ENCODE data around the gene PODXL.
"Not testable (repeated sequence)": the region's sequence is repeated elsewhere in the genome, so short reads cannot be mapped to it uniquely, and the experiment has no call there.

The PODXL gene

DNA sequence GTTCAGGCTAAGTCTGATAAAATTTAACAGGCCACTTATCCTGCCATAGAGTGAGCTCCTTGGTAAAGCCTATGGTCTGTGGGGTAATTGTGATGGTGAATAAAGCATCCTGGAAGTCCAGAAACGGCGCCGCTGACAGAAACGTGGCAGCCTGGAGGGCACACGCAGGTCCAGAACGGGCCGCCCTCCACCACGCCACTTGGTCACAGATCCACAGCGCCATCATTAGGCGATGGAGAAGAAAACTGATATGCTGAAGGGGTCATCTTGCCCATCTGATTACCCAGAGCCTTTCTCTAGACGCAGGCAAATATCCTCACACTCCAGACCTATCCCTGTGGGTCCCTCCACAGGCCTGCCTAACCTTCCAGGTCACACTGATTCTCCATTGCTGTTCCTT is 37.8 kb downstream of the PODXL start:
- peaks cover 0 to 21% of the 10 kb centered on the region in 2 donors for H3K36me3 ChIP-seq (replicated peaks in 1 of 2; ENCODE audit: control insufficient read depth in 2 of 2, insufficient read depth in 2 of 2, low read length in 2 of 2)
- peaks cover 0 to 10% of the 10 kb centered on the region in 2 donors for H3K4me1 ChIP-seq (ENCODE audit: control insufficient read depth in 2 of 2, insufficient read depth in 1 of 2, low read depth in 1 of 2, low read length in 2 of 2)
- H3K27me3 ChIP-seq (ENCODE audit: control insufficient read depth in 3 of 3, insufficient read depth in 3 of 3, low read depth in 1 of 3, low read length in 3 of 3) = no peaks in the 10 kb centered on the region
- no peak for DNase-seq (ENCODE audit: low spot score)
- H2BK15ac ChIP-seq (ENCODE audit: low read length) = no peak overlapping the region
- no peak overlapping the region for H3K23ac ChIP-seq (ENCODE audit: low read depth, low read length, poor library complexity)
- no peak overlapping the region for H3K27ac ChIP-seq (replicated peaks; ENCODE audit: low read length)
- H2BK5ac ChIP-seq (ENCODE audit: low read length) = no peak overlapping the region
- no peak overlapping the region for H3K4me3 ChIP-seq (ENCODE audit: low read length in 2 of 2)
- no peaks in the 10 kb centered on the region for H3K9me3 ChIP-seq (replicated peaks in 1 of 2; ENCODE audit: control insufficient read depth in 2 of 2, insufficient read depth in 1 of 2, low read depth in 1 of 2, low read length in 2 of 2)
- H3K14ac ChIP-seq (ENCODE audit: low read length) = no peak overlapping the region
- H2AK5ac ChIP-seq (ENCODE audit: low read depth, low read length) = no peak overlapping the region
- H2AFZ ChIP-seq (ENCODE audit: low read length) = no peak overlapping the region
- H3K4ac ChIP-seq (ENCODE audit: low read length) = no peak overlapping the region
- H2BK120ac ChIP-seq (ENCODE audit: low read depth, low read length) = no peak overlapping the region
- no peak overlapping the region for H3K9ac ChIP-seq (ENCODE audit: low read depth, low read length, poor library complexity)
- no CpG with 5 or more reads among the region's 11 CpGs for WGBS, 2 donors (ENCODE audit: extremely low coverage in 2 of 2, insufficient read length in 2 of 2, insufficient replicate concordance in 1 of 2)
- H2BK12ac ChIP-seq (ENCODE audit: low read length) = peak overlapping the region; percentile 51
- H4K91ac ChIP-seq (ENCODE audit: low read depth, low read length, poor library complexity) = no peak overlapping the region
- no peaks in the 10 kb centered on the region for H3K79me1 ChIP-seq (ENCODE audit: low read depth, low read length)
- H3K4me2 ChIP-seq (ENCODE audit: insufficient read depth, low read length, poor library complexity, severe bottlenecking) = no peak overlapping the region
- H4K8ac ChIP-seq (ENCODE audit: low read depth, low read length) = no peak overlapping the region
- peak overlapping the region; percentile 68 for H3K18ac ChIP-seq (ENCODE audit: low read length)

DNA sequence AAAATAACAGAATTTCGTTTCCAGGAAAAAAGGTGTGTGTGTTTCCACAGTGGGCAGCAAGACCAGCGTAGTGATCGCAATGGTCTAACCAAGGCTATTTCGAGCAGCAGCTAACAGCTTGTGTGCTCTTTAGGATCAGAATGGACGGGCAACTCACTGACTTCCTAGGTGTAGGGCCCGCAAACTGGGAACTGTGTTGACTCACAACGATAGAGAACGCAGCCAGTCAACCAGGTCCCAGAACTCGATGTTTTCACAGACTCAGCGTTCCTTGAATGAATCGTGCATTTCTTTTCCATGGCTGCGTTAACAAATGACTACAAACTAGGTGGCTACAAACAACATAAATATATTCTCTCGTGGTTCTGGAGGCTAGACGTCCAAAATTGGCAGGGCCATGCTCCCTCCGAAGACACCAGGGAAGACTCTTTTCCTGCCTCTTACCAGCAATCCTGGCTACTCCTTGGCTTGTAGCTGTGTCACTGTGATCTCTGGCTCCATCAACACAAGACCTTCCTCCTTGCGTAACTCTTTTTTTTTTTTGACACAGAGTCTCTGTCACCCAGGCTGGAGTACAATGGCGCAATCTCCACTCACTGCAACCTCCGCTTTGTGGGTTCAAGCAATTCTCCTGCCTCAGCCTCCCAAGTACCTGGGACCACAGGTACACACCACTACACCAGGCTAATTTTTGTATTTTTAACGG is 39.1 kb downstream of the PODXL start:
- Histone ChIP-seq H2AFZ (ENCODE audit: low read length) (no peak overlapping the region), H2BK5ac (ENCODE audit: low read length) (no peak overlapping the region), H3K79me1 (ENCODE audit: low read depth, low read length) (no peaks in the 10 kb centered on the region), H3K4me3 (ENCODE audit: low read length in 2 of 2) (no peak overlapping the region), H3K36me3 (replicated peaks in 1 of 2; ENCODE audit: control insufficient read depth in 2 of 2, insufficient read depth in 2 of 2, low read length in 2 of 2) (peaks cover 0 to 18% of the 10 kb centered on the region in 2 donors), H3K27ac (replicated peaks; ENCODE audit: low read length) (no peak overlapping the region), H3K27me3 (ENCODE audit: control insufficient read depth in 3 of 3, insufficient read depth in 3 of 3, low read depth in 1 of 3, low read length in 3 of 3) (no peaks in the 10 kb centered on the region), H2BK120ac (ENCODE audit: low read depth, low read length) (no peak overlapping the region), H3K18ac (ENCODE audit: low read length) (no peak overlapping the region), H3K9me3 (replicated peaks in 1 of 2; ENCODE audit: control insufficient read depth in 2 of 2, insufficient read depth in 1 of 2, low read depth in 1 of 2, low read length in 2 of 2) (no peaks in the 10 kb centered on the region), H3K4ac (ENCODE audit: low read length) (no peak overlapping the region), H3K14ac (ENCODE audit: low read length) (no peak overlapping the region), H3K23ac (ENCODE audit: low read depth, low read length, poor library complexity) (no peak overlapping the region), H3K4me2 (ENCODE audit: insufficient read depth, low read length, poor library complexity, severe bottlenecking) (no peak overlapping the region), H3K9ac (ENCODE audit: low read depth, low read length, poor library complexity) (no peak overlapping the region), H3K4me1 (ENCODE audit: control insufficient read depth in 2 of 2, insufficient read depth in 1 of 2, low read depth in 1 of 2, low read length in 2 of 2) (peaks cover 0 to 12% of the 10 kb centered on the region in 2 donors), H4K8ac (ENCODE audit: low read depth, low read length) (no peak overlapping the region), H2BK12ac (ENCODE audit: low read length) (no peak overlapping the region), H2BK15ac (ENCODE audit: low read length) (no peak overlapping the region), H2AK5ac (ENCODE audit: low read depth, low read length) (no peak overlapping the region), H4K91ac (ENCODE audit: low read depth, low read length, poor library complexity) (no peak overlapping the region)
- no CpG with 5 or more reads among the region's 19 CpGs for whole genome bisulfite sequencing, 2 donors (ENCODE audit: extremely low coverage in 2 of 2, insufficient read length in 2 of 2, insufficient replicate concordance in 1 of 2)
- no peak for DNase-seq (ENCODE audit: low spot score)

DNA sequence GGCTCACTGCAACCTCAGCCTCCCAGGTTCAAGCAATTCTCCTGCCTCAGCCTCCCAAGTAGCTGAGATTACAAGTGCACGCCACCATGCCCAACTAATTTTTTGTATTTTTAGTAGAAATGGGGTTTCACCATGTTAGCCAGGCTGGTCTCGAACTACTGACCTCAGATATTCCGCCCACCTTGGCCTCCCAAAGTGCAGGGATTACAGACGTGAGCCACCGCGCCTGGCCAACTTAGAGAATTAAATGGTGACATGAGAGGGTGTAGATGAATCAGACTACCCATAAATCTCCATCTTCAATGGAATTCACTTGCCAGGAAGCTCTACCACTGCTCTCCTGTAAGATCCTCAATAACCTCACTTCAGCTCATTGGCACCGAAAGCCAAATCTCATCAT is 41.0 kb downstream of the PODXL start:
- WGBS, 2 donors (ENCODE audit: extremely low coverage in 2 of 2, insufficient read length in 2 of 2, insufficient replicate concordance in 1 of 2) = no CpG with 5 or more reads among the region's 7 CpGs
- not testable (repeated sequence) for H2BK5ac ChIP-seq (ENCODE audit: low read length); H4K8ac ChIP-seq (ENCODE audit: low read depth, low read length); H3K9ac ChIP-seq (ENCODE audit: low read depth, low read length, poor library complexity); H3K18ac ChIP-seq (ENCODE audit: low read length); H3K9me3 ChIP-seq (replicated peaks in 1 of 2; ENCODE audit: control insufficient read depth in 2 of 2, insufficient read depth in 1 of 2, low read depth in 1 of 2, low read length in 2 of 2); H3K27me3 ChIP-seq (ENCODE audit: control insufficient read depth in 3 of 3, insufficient read depth in 3 of 3, low read depth in 1 of 3, low read length in 3 of 3); H2AK5ac ChIP-seq (ENCODE audit: low read depth, low read length); H2BK120ac ChIP-seq (ENCODE audit: low read depth, low read length); DNase-seq (ENCODE audit: low spot score); H3K4me2 ChIP-seq (ENCODE audit: insufficient read depth, low read length, poor library complexity, severe bottlenecking); H2BK12ac ChIP-seq (ENCODE audit: low read length); H3K27ac ChIP-seq (replicated peaks; ENCODE audit: low read length); H3K4me1 ChIP-seq (ENCODE audit: control insufficient read depth in 2 of 2, insufficient read depth in 1 of 2, low read depth in 1 of 2, low read length in 2 of 2); H3K4me3 ChIP-seq (ENCODE audit: low read length in 2 of 2); H3K79me1 ChIP-seq (ENCODE audit: low read depth, low read length); H3K4ac ChIP-seq (ENCODE audit: low read length); H4K91ac ChIP-seq (ENCODE audit: low read depth, low read length, poor library complexity); H2BK15ac ChIP-seq (ENCODE audit: low read length); H2AFZ ChIP-seq (ENCODE audit: low read length); H3K14ac ChIP-seq (ENCODE audit: low read length); H3K23ac ChIP-seq (ENCODE audit: low read depth, low read length, poor library complexity)
- peaks cover 4 to 26% of the 10 kb centered on the region in 2 donors for H3K36me3 ChIP-seq (replicated peaks in 1 of 2; ENCODE audit: control insufficient read depth in 2 of 2, insufficient read depth in 2 of 2, low read length in 2 of 2)

DNA sequence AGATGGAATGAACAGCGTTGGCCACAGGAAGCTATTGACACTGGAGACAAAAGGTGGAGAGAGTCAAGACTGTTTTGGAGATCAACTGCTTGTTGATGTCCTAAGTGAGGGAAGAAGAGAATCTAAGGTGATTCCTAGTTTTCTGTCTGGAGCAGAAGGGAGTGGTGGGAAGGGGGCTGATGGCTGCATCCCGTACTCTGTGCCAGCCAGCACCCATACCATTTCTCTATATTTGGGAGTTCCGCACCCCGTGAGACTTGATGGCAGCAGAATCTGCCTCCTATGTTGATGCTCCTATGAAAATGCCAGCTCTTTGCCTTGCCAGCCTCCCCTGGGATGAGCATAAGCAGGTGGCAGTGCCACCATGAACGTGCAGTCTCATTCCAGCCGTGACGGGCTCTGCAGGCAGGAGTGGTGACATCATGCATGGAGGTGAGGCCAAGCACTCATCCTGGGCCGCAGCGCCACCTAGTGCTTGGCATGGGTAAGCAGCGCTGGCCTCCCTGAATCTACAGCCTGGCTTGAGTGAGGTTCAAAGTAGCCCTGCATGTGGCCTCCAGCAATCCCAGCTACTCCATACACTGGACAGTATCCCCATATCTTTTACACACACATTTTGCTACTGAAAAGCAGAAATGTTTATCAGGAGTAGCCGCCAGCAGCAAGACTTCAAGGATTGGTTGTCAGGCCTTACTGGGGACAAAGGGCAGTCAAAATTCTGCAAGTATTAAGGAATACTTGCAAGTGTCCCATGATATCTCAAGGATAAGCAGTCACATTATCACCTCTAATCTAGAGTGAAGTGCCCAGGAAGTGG is 43.0 kb downstream of the PODXL start:
- H3K23ac ChIP-seq (ENCODE audit: low read depth, low read length, poor library complexity) = no peak overlapping the region
- no peak overlapping the region for H4K91ac ChIP-seq (ENCODE audit: low read depth, low read length, poor library complexity)
- H2BK12ac ChIP-seq (ENCODE audit: low read length) = no peak overlapping the region
- H2BK5ac ChIP-seq (ENCODE audit: low read length) = no peak overlapping the region
- H3K4me3 ChIP-seq (ENCODE audit: low read length in 2 of 2) = no peak overlapping the region
- no peak overlapping the region for H3K9ac ChIP-seq (ENCODE audit: low read depth, low read length, poor library complexity)
- peak overlapping the region; percentile 6 for H3K18ac ChIP-seq (ENCODE audit: low read length)
- peaks cover 0 to 5% of the 10 kb centered on the region in 2 donors for H3K4me1 ChIP-seq (ENCODE audit: control insufficient read depth in 2 of 2, insufficient read depth in 1 of 2, low read depth in 1 of 2, low read length in 2 of 2)
- peak overlapping the region; percentile 52 for H2AFZ ChIP-seq (ENCODE audit: low read length)
- no peak overlapping the region for H2AK5ac ChIP-seq (ENCODE audit: low read depth, low read length)
- peak; percentile 76 for DNase-seq (ENCODE audit: low spot score)
- H3K27me3 ChIP-seq (ENCODE audit: control insufficient read depth in 3 of 3, insufficient read depth in 3 of 3, low read depth in 1 of 3, low read length in 3 of 3) = no peaks in the 10 kb centered on the region
- H3K27ac ChIP-seq (replicated peaks; ENCODE audit: low read length) = no peak overlapping the region
- H3K36me3 ChIP-seq (replicated peaks in 1 of 2; ENCODE audit: control insufficient read depth in 2 of 2, insufficient read depth in 2 of 2, low read length in 2 of 2) = peaks cover 10 to 31% of the 10 kb centered on the region in 2 donors
- H2BK15ac ChIP-seq (ENCODE audit: low read length) = no peak overlapping the region
- no peak overlapping the region for H3K4me2 ChIP-seq (ENCODE audit: insufficient read depth, low read length, poor library complexity, severe bottlenecking)
- H3K79me1 ChIP-seq (ENCODE audit: low read depth, low read length) = no peaks in the 10 kb centered on the region
- H3K14ac ChIP-seq (ENCODE audit: low read length) = no peak overlapping the region
- H2BK120ac ChIP-seq (ENCODE audit: low read depth, low read length) = no peak overlapping the region
- WGBS, 2 donors (ENCODE audit: extremely low coverage in 2 of 2, insufficient read length in 2 of 2, insufficient replicate concordance in 1 of 2) = no CpG with 5 or more reads among the region's 11 CpGs
- no peaks in the 10 kb centered on the region for H3K9me3 ChIP-seq (replicated peaks in 1 of 2; ENCODE audit: control insufficient read depth in 2 of 2, insufficient read depth in 1 of 2, low read depth in 1 of 2, low read length in 2 of 2)
- H3K4ac ChIP-seq (ENCODE audit: low read length) = no peak overlapping the region
- H4K8ac ChIP-seq (ENCODE audit: low read depth, low read length) = no peak overlapping the region

All from neuronal stem cell (in vitro differentiated cells).